Kidney (tissue), 14 donors: ENCODE data around the gene IKZF1. TPM values are rescaled to one million over a fixed set of nuclear protein-coding genes. Genes with fewer than 3 reads are reported as not detected.

ENCODE experiments used
- DNase-seq, 5 donors: peaks; one replicate each; pipeline ENCODE4 v3.0.0-alpha.2; 2013 to 2020
- FAIRE-seq: peaks from 2 replicates; lab custom pipeline; 2012; peaks lifted over from hg19 to GRCh38; lab: Jason Lieb, UNC
- H3K27ac ChIP-seq, 2 donors: one replicate each; pipeline ENCODE4 v1.7.0; 2013; ENCODE audit warnings: low read depth in 2 of 2, low read length in 2 of 2, inconsistent platforms in 1 of 2
- H3K27me3 ChIP-seq: one replicate; pipeline ENCODE4 v1.7.1; 2013; ENCODE audit warnings: low read length, inconsistent platforms; ENCODE audit not compliant: control insufficient read depth, insufficient read depth
- H3K36me3 ChIP-seq, 3 donors: one replicate each; pipeline versions ENCODE4 v1.7.0 to v1.7.1; 2013; ENCODE audit warnings: low read length in 3 of 3, control low read depth in 1 of 3, inconsistent platforms in 1 of 3; ENCODE audit not compliant: insufficient read depth in 3 of 3, control insufficient read depth in 2 of 3
- H3K4me1 ChIP-seq, 3 donors: one replicate each; pipeline versions ENCODE4 v1.7.0 to v1.7.1; 2013; ENCODE audit warnings: low read length in 3 of 3, inconsistent platforms in 1 of 3, low read depth in 1 of 3; ENCODE audit not compliant: control insufficient read depth in 2 of 3, insufficient read depth in 2 of 3
- H3K4me3 ChIP-seq, 3 donors: one replicate each; pipeline versions ENCODE4 v1.7.0 to v1.8.1; 2013; ENCODE audit warnings: low read length in 3 of 3, control low read depth in 1 of 3, inconsistent platforms in 1 of 3
- H3K9ac ChIP-seq, 3 donors: one replicate each; pipeline versions ENCODE4 v1.7.0 to v1.7.1; 2013; ENCODE audit warnings: low read length in 3 of 3, control low read depth in 1 of 3, inconsistent platforms in 1 of 3
- H3K9me3 ChIP-seq, 3 donors: one replicate each; pipeline versions ENCODE4 v1.7.0 to v1.7.1; 2013; ENCODE audit warnings: low read length in 3 of 3, control low read depth in 1 of 3, inconsistent platforms in 1 of 3; ENCODE audit not compliant: control insufficient read depth in 2 of 3, insufficient read depth in 1 of 3
- intact Hi-C: fragments of 100-400 bp; cut with DNase I; formaldehyde crosslinking; loops from one replicate; pipeline ENCODE4 v1.11.1; 2022
- polyA plus RNA-seq: library from polyadenylated mRNA; stranded (reverse); fragments of 350-450 nt; fragmentation: Illumina TruSeq; extraction: RNeasy Lipid Tissue Mini Kit (QIAGEN cat#74804); gene quantifications from one replicate; pipeline ENCODE4 v1.2.3, GENCODE V29; 2014; ENCODE audit warnings: low read depth, low replicate concordance; ENCODE audit not compliant: insufficient read depth
- total RNA-seq: library from RNA; stranded (reverse); fragmentation: NEBNext Ultra II Directional; extraction: Animal tissue kit (Norgen Biotek cat#: 25700); gene quantifications from one replicate; pipeline ENCODE4 v1.2.1, GENCODE V29; 2021
- TF ChIP-seq, protein P1 (sequence below): IDR thresholded peaks from 3 replicates; pipeline ENCODE4 v1.5.1; 2012; ENCODE audit warnings: mild to moderate bottlenecking, moderate library complexity, borderline replicate concordance; ENCODE audit not compliant: insufficient read depth; ENCODE audit errors: extremely low read depth
- donor health status: control.
- donor health status: control.
- donor health status: control.
- donor health status: control.
- donor health status: control.
- donor health status: DM: yes; HTN: yes; CAD: no.
- donor health status: Normal renal cell carcinoma (clear cell type).

Gene IKZF1
- total and polyA plus RNA-seq, 2 donors from 2014 or later = 0.52 to 36.8 TPM

DNA sequence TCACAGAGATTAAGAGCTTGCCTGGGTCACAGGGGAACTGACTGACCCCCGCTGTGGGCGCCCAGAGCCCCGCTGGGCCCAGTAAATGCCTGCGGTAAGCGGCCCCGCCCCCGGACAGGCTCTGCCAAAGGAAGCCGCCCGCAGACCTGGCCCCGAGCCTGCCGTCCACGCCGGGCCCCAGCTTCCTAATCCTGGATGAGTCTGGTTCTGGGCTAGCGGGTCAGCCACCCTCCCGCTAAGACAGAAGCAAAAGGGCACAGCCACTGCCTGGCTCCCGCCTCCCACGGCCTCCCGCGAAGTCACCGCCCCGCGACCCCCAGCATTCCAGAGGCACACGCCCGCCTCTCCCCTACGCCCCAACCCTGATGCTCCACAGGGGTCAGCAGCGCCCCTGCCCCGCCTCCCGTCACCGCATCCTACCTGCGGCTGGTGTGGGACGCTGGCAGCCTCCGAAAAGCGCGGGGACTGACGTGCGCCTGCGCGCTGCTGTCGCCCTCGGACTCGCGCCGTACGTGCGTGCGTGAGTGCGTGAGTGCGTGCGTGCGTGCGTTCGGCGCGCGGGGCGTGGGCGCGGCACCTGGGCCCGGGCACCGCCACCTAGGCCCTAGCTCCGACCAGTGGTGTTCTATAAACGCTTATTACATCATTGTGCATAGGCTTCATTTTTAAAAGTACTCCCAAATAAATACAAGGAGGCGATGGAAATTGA lies 145.5 kb downstream of the IKZF1 start, which contains the start of gene FIGNL1:
Gene FIGNL1 (minus strand): TSS at position 470 of the 709 bp plus-strand sequence. CDS start 3,063 bp downstream, outside the sequence.
- peak within 1 kb of the TSS; percentile 59 to 85 (median 78) for H3K4me3 ChIP-seq
- FAIRE-seq (no peak), DNase-seq (peak; percentile 76 to 93 (median 88))
- TF ChIP-seq, protein P1, sequence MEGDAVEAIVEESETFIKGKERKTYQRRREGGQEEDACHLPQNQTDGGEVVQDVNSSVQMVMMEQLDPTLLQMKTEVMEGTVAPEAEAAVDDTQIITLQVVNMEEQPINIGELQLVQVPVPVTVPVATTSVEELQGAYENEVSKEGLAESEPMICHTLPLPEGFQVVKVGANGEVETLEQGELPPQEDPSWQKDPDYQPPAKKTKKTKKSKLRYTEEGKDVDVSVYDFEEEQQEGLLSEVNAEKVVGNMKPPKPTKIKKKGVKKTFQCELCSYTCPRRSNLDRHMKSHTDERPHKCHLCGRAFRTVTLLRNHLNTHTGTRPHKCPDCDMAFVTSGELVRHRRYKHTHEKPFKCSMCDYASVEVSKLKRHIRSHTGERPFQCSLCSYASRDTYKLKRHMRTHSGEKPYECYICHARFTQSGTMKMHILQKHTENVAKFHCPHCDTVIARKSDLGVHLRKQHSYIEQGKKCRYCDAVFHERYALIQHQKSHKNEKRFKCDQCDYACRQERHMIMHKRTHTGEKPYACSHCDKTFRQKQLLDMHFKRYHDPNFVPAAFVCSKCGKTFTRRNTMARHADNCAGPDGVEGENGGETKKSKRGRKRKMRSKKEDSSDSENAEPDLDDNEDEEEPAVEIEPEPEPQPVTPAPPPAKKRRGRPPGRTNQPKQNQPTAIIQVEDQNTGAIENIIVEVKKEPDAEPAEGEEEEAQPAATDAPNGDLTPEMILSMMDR = no peak
- H3K9ac ChIP-seq = peak within 1 kb of the TSS; percentile 34 to 80 (median 37)
- H3K27me3 ChIP-seq = no peaks in the 10 kb centered on the region
- H3K9me3 ChIP-seq = no peaks in the 10 kb centered on the region
- peak within 1 kb of the TSS in 1 of 2 donors; percentile 56 for H3K27ac ChIP-seq
- peaks cover 3 to 7% (median 5%) of the 10 kb centered on the region in 3 donors for H3K4me1 ChIP-seq
- H3K36me3 ChIP-seq = peaks cover 0 to 7% (median 2%) of the 10 kb centered on the region in 3 donors
- intact Hi-C loops = no loop called here

DNA sequence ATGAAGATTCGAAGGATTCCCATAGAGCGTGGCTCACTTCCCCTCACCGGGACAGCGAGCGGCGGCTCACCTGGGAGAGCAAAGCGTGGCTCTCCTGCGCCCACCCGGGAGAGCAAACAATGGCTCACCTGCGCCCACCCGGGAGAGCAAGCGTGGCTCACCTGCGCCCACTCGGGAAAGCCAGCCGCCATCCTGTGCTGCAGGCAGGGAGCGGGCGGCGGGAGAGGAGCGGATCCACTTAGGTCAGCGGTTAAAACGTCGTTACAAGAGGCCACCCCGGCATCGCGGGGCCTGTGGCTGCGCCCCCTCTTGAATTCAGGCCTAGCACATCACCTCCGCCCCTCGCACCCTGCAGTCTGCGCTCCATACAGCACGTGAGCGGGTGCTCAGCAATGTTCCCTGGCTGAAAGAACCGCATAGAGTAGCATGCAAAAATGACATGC lies 146.1 kb downstream of the IKZF1 start:
- peak overlapping the region; percentile 59 to 85 (median 78) for H3K4me3 ChIP-seq
- H3K9ac ChIP-seq = peak overlapping the region; percentile 34 to 80 (median 37)
- peaks cover 3 to 7% (median 5%) of the 10 kb centered on the region in 3 donors for H3K4me1 ChIP-seq
- intact Hi-C loops = no loop called here
- H3K9me3 ChIP-seq = no peaks in the 10 kb centered on the region
- peaks cover 0 to 7% (median 1%) of the 10 kb centered on the region in 3 donors for H3K36me3 ChIP-seq
- DNase-seq = peak in 3 of 5 donors; percentile 19 to 80 (median 65)
- TF ChIP-seq, protein P1 = no peak
- H3K27me3 ChIP-seq = no peaks in the 10 kb centered on the region
- H3K27ac ChIP-seq = peak overlapping the region in 1 of 2 donors; percentile 56
- no peak for FAIRE-seq

Other genes with a start within 250 kb of the IKZF1 start
- 0.22 TPM for gene ZPBP, start 211.5 kb upstream of the IKZF1 start, total RNA-seq
- gene ZPBP, start 211.5 kb upstream of the IKZF1 start, polyA plus RNA-seq = not detected
- 5.8 TPM for gene FIGNL1, start 145.6 kb downstream of the IKZF1 start, total RNA-seq
- gene FIGNL1, start 145.6 kb downstream of the IKZF1 start, polyA plus RNA-seq = 2.4 TPM